ENCODE results near the gene E2F7.
"Not testable (repeated sequence)": the region's sequence is repeated elsewhere in the genome, so short reads cannot be mapped to it uniquely, and the experiment has no call there.

DNA sequence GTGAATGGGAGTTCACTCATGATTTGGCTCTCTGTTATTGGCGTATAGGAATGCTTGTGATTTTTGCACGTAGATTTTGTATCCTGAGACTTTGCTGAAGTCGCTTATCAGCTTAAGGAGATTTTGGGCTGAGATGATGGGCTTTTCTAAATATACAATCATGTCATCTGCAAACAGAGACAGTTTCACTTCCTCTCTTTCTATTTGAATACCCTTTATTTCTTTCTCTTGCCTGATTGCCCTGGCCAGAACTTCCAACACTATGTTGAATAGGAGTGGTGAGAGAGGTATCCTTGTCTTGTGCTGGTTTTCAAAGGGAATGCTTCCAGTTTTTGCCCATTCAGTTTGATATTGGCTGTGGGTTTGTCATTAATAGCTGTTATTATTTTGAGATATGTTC lies 26.9 kb upstream of the E2F7 start:
- not testable (repeated sequence) for TF ChIP-seq RCOR1 (IDR thresholded peaks at IDR 0.05; ENCODE audit: insufficient replicate concordance, low read length); RFX5 (IDR thresholded peaks at IDR 0.05; ENCODE audit: low read depth, low read length); CTCF (conservative IDR thresholded peaks at IDR 0.05; ENCODE audit: low read depth, low read length); POLR2A (IDR thresholded peaks at IDR 0.05; ENCODE audit: low read depth, low read length); RAD21 (IDR thresholded peaks at IDR 0.05; ENCODE audit: low read length); BHLHE40 (IDR thresholded peaks at IDR 0.05; ENCODE audit: low read depth, low read length)

All from IMR-90 (cell line).